ENCODE data around the gene RHEX.

Gene RHEX

GRCh38 chr1:206120406-206120805, 67.4 kb downstream of the RHEX start:
- DNase-seq = no peak

- DNase-seq = no peak
These were observed 68.3 kb downstream of the RHEX start for GRCh38 chr1:206121269-206121668.

GRCh38 chr1:206122686-206123085, 69.7 kb downstream of the RHEX start:
- no peak for DNase-seq

- no peak for DNase-seq
These were observed 72.4 kb downstream of the RHEX start for GRCh38 chr1:206125346-206125745.

GRCh38 chr1:206127336-206127735, 74.4 kb downstream of the RHEX start:
- no peak for DNase-seq

- no peak for DNase-seq
These were observed 75.2 kb downstream of the RHEX start for GRCh38 chr1:206128196-206128595.

GRCh38 chr1:206131037-206131436, 78.1 kb downstream of the RHEX start:
- DNase-seq = no peak

- no peak for DNase-seq
These were observed 80.9 kb downstream of the RHEX start for GRCh38 chr1:206133751-206134415.

GRCh38 chr1:206135248-206135647, 82.3 kb downstream of the RHEX start:
- DNase-seq = no peak

GRCh38 chr1:206136241-206136640, 83.3 kb downstream of the RHEX start:
- DNase-seq = no peak

- DNase-seq = no peak
These were observed 89.0 kb downstream of the RHEX start for GRCh38 chr1:206142011-206142410.

- DNase-seq = no peak
These were observed 89.8 kb downstream of the RHEX start for GRCh38 chr1:206142770-206143169.

- no peak for DNase-seq
These were observed 90.7 kb downstream of the RHEX start for GRCh38 chr1:206143537-206144172.

GRCh38 chr1:206144605-206145004, 91.6 kb downstream of the RHEX start:
- no peak for DNase-seq

GRCh38 chr1:206145771-206146290, 92.9 kb downstream of the RHEX start:
- DNase-seq = no peak
